ENCODE data around the gene COA6. TPM values are rescaled to one million over a fixed set of nuclear protein-coding genes. Genes with fewer than 3 reads are reported as not detected.
A peak's percentile ranks its signal among the peaks of the same experiment; 100 is the strongest.
"Not testable (repeated sequence)": the region's sequence is repeated elsewhere in the genome, so short reads cannot be mapped to it uniquely, and the experiment has no call there.

Gene COA6
- total RNA-seq, 4 donors from 2014 or later = 53.7 to 113 (median 58.7) TPM

- Histone ChIP-seq H3K36me3 (no peaks in the 10 kb centered on the region), H3K27ac (no peak overlapping the region), H3K27me3 (no peaks in the 10 kb centered on the region), H3K9me3 (peaks cover 0 to 7% (median 3%) of the 10 kb centered on the region in 3 donors), H3K4me3 (no peak overlapping the region), H3K4me1 (no peaks in the 10 kb centered on the region)
- TF ChIP-seq POLR2A (IDR thresholded peaks at IDR 0.05) = no peak
- TF ChIP-seq, protein P1, sequence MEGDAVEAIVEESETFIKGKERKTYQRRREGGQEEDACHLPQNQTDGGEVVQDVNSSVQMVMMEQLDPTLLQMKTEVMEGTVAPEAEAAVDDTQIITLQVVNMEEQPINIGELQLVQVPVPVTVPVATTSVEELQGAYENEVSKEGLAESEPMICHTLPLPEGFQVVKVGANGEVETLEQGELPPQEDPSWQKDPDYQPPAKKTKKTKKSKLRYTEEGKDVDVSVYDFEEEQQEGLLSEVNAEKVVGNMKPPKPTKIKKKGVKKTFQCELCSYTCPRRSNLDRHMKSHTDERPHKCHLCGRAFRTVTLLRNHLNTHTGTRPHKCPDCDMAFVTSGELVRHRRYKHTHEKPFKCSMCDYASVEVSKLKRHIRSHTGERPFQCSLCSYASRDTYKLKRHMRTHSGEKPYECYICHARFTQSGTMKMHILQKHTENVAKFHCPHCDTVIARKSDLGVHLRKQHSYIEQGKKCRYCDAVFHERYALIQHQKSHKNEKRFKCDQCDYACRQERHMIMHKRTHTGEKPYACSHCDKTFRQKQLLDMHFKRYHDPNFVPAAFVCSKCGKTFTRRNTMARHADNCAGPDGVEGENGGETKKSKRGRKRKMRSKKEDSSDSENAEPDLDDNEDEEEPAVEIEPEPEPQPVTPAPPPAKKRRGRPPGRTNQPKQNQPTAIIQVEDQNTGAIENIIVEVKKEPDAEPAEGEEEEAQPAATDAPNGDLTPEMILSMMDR (IDR thresholded peaks at IDR 0.05 in 4 of 5, conservative IDR thresholded peaks at IDR 0.05 in 1 of 5) = no peak
- intact Hi-C loops (cut with DNase I; ENCODE audit: low total_unique reads) = no loop called here
- ATAC-seq = no peak
- no peak for DNase-seq
- in situ Hi-C loops (cut with MboI; ENCODE audit: low sequenced_read_pairs in 4 of 4) = no loop called here
Measured at GRCh38 chr1:234340528-234340927, 32.7 kb upstream of the COA6 start.

DNA sequence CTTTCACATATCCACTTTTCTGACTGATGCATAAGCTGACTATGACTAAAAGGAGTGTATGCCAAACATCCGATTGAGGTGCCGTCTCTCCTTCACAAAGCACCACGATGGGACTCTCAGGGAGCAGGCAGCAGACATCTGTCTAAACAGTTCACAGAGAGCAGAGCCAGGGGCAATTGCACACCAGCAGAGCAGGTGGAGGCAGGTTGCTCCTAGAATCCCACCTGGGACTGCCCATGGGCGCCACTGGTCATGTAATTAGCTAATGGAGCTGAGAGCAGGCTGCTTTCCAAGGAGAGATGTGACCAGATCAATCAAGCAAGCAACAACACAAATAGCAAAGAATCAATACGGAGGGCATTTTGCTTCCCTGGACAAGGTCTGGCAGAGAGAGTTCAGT, 30.5 kb upstream of the COA6 start:
- no peak for TF ChIP-seq POLR2A (IDR thresholded peaks at IDR 0.05)
- TF ChIP-seq, protein P1 (IDR thresholded peaks at IDR 0.05 in 4 of 5, conservative IDR thresholded peaks at IDR 0.05 in 1 of 5) = no peak
- ATAC-seq (no peak), DNase-seq (no peak)
- H3K27ac ChIP-seq = no peak overlapping the region
- H3K36me3 ChIP-seq = no peaks in the 10 kb centered on the region
- no peaks in the 10 kb centered on the region for H3K4me1 ChIP-seq
- in situ Hi-C loops (cut with MboI; ENCODE audit: low sequenced_read_pairs in 4 of 4) (no loop called here), intact Hi-C loops (cut with DNase I; ENCODE audit: low total_unique reads) (no loop called here)
- peaks cover 0 to 7% (median 3%) of the 10 kb centered on the region in 3 donors for H3K9me3 ChIP-seq
- H3K4me3 ChIP-seq = no peak overlapping the region
- no peaks in the 10 kb centered on the region for H3K27me3 ChIP-seq

DNA sequence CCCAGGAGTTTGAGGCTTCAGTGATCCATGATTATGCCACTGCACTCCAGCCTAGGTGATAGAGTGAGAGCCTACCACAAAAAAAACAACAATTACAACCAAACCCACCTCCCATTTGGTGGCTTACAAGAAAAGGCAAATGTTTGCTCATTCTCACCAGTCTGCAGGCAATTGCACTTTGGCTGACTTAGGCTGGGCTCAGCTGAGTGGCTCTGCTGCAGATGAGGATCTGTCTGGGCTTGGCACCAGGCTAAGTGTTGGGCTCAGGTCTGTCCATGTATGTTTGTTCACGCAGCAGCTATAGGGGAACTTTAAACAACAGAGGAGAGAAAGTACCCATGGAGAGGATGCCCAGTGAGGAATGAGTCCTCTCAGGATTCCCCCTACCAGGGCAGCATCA, 28.0 kb upstream of the COA6 start:
- intact Hi-C loops (cut with DNase I; ENCODE audit: low total_unique reads) (no loop called here), in situ Hi-C loops (cut with MboI; ENCODE audit: low sequenced_read_pairs in 4 of 4) (no loop called here)
- H3K4me3 ChIP-seq = no peak overlapping the region
- H3K36me3 ChIP-seq = no peaks in the 10 kb centered on the region
- ATAC-seq (no peak), DNase-seq (no peak)
- no peaks in the 10 kb centered on the region for H3K9me3 ChIP-seq
- TF ChIP-seq POLR2A (IDR thresholded peaks at IDR 0.05) = no peak
- TF ChIP-seq, protein P1 (IDR thresholded peaks at IDR 0.05 in 4 of 5, conservative IDR thresholded peaks at IDR 0.05 in 1 of 5) = no peak
- no peaks in the 10 kb centered on the region for H3K27me3 ChIP-seq
- no peak overlapping the region for H3K27ac ChIP-seq
- H3K4me1 ChIP-seq = no peaks in the 10 kb centered on the region

- H3K4me1 ChIP-seq = no peaks in the 10 kb centered on the region
- ATAC-seq (no peak), DNase-seq (no peak)
- intact Hi-C loops (cut with DNase I; ENCODE audit: low total_unique reads) (no loop called here), in situ Hi-C loops (cut with MboI; ENCODE audit: low sequenced_read_pairs in 4 of 4) (no loop called here)
- H3K27ac ChIP-seq = no peak overlapping the region
- no peak overlapping the region for H3K4me3 ChIP-seq
- TF ChIP-seq, protein P1 (IDR thresholded peaks at IDR 0.05 in 4 of 5, conservative IDR thresholded peaks at IDR 0.05 in 1 of 5) = no peak
- no peaks in the 10 kb centered on the region for H3K9me3 ChIP-seq
- no peaks in the 10 kb centered on the region for H3K27me3 ChIP-seq
- H3K36me3 ChIP-seq = no peaks in the 10 kb centered on the region
Measured at GRCh38 chr1:234348964-234349363, 24.3 kb upstream of the COA6 start.

DNA sequence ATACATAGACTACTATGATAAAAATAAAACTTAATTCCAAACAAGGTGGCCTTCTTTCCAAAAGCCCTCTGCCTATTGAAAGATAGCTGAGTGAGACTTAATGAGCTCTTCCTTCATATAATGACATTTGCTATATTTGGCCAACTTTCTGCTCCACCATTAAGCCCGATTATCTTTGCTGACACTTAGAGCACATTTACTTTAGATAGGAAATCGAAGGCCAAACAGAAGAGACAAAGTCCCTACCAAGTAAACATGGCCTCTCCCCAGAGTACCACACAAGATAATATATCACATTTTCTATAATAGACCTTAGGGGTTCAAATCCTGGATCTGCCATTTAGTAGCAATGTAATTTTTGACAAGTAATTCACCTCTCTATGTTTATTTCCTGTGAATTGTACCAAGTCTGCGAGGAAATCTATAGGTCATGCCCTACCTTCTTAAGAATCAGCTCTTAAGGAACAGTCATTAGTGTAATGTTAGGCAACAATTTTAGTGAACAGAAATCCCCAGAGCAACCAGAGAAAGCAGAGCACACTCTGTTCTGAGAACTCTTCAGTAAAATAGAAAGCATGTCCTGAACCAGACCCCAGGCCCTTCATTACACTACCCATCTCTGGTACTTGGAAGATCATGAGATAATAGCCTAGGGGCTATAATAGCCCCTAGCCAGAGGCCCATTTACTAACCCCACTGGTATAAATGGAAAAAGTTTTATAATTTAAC, 17.3 kb upstream of the COA6 start:
- TF ChIP-seq, protein P1 (IDR thresholded peaks at IDR 0.05 in 4 of 5, conservative IDR thresholded peaks at IDR 0.05 in 1 of 5) = no peak
- no peak for TF ChIP-seq POLR2A (IDR thresholded peaks at IDR 0.05)
- Histone ChIP-seq H3K4me1 (no peaks in the 10 kb centered on the region), H3K27ac (no peak overlapping the region), H3K4me3 (no peak overlapping the region), H3K27me3 (no peaks in the 10 kb centered on the region), H3K9me3 (no peaks in the 10 kb centered on the region), H3K36me3 (no peaks in the 10 kb centered on the region)
- intact Hi-C loops (cut with DNase I; ENCODE audit: low total_unique reads) = no loop called here
- ATAC-seq (no peak), DNase-seq (no peak)
- in situ Hi-C loops (cut with MboI; ENCODE audit: low sequenced_read_pairs in 4 of 4) = no loop called here

DNA sequence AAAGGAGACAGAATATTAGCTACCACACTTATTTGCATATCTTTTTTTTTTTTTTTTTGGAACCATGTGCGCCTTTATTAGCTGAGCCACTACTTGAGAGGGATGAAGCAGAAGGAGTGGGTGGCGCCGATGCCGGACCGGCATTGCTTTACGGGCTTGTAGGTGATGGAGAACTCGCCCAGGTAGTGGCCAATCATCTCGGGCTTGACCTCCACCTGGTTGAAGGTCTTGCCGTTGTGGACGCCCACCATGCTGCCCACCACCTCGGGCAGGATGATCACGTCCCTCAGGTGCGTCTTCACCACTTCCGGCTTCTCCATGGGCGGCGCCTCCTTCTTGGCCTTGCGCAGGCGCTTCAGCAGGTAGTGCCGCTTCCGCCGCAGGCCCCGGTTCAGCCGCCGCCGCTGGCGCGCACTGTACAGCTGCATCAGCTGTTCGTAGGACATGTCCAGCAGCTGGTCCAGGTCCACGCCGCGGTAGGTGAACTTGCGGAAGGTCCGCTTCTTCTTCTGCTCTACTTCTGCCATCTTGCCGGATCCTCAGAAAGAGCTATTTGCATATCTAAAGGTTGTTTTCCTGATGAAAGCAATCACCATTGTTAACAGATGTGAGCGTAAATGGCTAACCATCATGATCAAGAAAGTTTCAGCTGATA, 16.5 kb upstream of the COA6 start:
- in situ Hi-C loops (cut with MboI; ENCODE audit: low sequenced_read_pairs in 4 of 4); DNase-seq; ATAC-seq; H3K27me3 ChIP-seq; H3K9me3 ChIP-seq; H3K4me1 ChIP-seq; H3K27ac ChIP-seq; intact Hi-C loops (cut with DNase I; ENCODE audit: low total_unique reads); H3K36me3 ChIP-seq: not testable (repeated sequence)
- peak overlapping the region in 1 of 4 donors; percentile 11 for H3K4me3 ChIP-seq
